ENCODE results near the gene ARHGAP31. TPM values are rescaled to one million over a fixed set of nuclear protein-coding genes. Genes with fewer than 3 reads are reported as not detected.
"Not testable (repeated sequence)": the region's sequence is repeated elsewhere in the genome, so short reads cannot be mapped to it uniquely, and the experiment has no call there.

Gene ARHGAP31
- total RNA-seq, 4 donors from 2014 or later: 6.2 to 9.7 (median 7.3) TPM

GRCh38 chr3:119301662-119302061, 7.5 kb downstream of the ARHGAP31 start:
- TF ChIP-seq, protein P1, sequence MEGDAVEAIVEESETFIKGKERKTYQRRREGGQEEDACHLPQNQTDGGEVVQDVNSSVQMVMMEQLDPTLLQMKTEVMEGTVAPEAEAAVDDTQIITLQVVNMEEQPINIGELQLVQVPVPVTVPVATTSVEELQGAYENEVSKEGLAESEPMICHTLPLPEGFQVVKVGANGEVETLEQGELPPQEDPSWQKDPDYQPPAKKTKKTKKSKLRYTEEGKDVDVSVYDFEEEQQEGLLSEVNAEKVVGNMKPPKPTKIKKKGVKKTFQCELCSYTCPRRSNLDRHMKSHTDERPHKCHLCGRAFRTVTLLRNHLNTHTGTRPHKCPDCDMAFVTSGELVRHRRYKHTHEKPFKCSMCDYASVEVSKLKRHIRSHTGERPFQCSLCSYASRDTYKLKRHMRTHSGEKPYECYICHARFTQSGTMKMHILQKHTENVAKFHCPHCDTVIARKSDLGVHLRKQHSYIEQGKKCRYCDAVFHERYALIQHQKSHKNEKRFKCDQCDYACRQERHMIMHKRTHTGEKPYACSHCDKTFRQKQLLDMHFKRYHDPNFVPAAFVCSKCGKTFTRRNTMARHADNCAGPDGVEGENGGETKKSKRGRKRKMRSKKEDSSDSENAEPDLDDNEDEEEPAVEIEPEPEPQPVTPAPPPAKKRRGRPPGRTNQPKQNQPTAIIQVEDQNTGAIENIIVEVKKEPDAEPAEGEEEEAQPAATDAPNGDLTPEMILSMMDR (IDR thresholded peaks at IDR 0.05 in 4 of 5, conservative IDR thresholded peaks at IDR 0.05 in 1 of 5): no peak
- no peak for TF ChIP-seq POLR2A (IDR thresholded peaks at IDR 0.05)

DNA sequence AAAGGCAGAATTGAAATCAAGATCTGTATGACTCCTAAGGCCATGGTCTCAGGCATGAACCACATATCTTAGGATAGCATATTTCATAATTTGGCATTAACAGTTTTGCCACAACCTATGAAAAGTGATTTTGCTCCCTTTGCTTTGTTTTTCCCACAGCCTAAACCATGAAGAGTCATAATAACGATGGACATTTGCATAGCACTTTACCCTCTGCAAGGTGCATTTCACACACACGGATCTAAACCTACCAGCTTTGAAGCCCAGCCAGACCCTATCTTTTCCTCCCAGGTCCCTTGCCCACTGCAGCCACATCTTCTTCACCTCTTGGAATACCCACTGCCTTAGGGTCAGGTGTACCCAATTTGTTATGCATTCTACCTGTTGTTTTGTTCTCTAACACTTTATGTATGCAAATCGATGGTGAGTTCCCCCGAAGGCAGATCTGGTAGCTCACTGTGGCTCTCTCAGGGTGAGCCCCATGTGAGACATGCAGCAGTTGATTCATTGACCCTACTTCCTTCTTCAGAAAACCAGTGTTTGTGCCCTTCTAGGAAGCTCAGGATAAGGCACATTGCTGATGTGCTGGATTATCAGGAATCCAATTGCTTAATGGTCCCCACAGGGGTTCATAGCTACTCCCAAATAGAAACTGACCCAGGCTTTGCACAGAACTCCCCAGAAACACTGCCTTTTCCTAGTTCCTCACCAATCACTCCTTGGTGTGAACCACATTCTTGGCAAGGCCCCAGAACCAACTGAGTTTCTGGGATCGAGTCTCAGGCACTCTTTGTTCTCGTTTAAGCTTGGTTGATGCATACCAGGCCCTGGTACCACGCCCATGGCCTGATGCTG, 8.7 kb downstream of the ARHGAP31 start:
- DNase-seq (no peak), ATAC-seq (no peak)
- Histone ChIP-seq H3K9me3 (no peaks in the 10 kb centered on the region), H3K27me3 (no peaks in the 10 kb centered on the region), H3K36me3 (no peaks in the 10 kb centered on the region), H3K27ac (no peak overlapping the region), H3K4me1 (peaks cover 0 to 15% of the 10 kb centered on the region in 2 donors), H3K4me3 (no peak overlapping the region)
- in situ Hi-C loops (cut with MboI; ENCODE audit: low sequenced_read_pairs in 4 of 4): no loop called here
- intact Hi-C loops (cut with DNase I; ENCODE audit: low total_unique reads): no loop called here
- TF ChIP-seq, protein P1 (IDR thresholded peaks at IDR 0.05 in 4 of 5, conservative IDR thresholded peaks at IDR 0.05 in 1 of 5): no peak
- no peak for TF ChIP-seq POLR2A (IDR thresholded peaks at IDR 0.05)

More at GRCh38 chr3:119301662-119302061, 7.5 kb downstream of the ARHGAP31 start:
- Histone ChIP-seq H3K4me3 (no peak overlapping the region), H3K36me3 (no peaks in the 10 kb centered on the region), H3K9me3 (no peaks in the 10 kb centered on the region), H3K27me3 (no peaks in the 10 kb centered on the region), H3K4me1 (peaks cover 0 to 15% of the 10 kb centered on the region in 2 donors), H3K27ac (no peak overlapping the region)
- in situ Hi-C loops (cut with MboI; ENCODE audit: low sequenced_read_pairs in 4 of 4) (no loop called here), intact Hi-C loops (cut with DNase I; ENCODE audit: low total_unique reads) (no loop called here)
- ATAC-seq: no peak
- no peak for DNase-seq

GRCh38 chr3:119304201-119304713, 10.1 kb downstream of the ARHGAP31 start:
- in situ Hi-C loops (cut with MboI; ENCODE audit: low sequenced_read_pairs in 4 of 4): no loop called here
- no peak for DNase-seq
- Histone ChIP-seq H3K9me3 (no peaks in the 10 kb centered on the region), H3K36me3 (no peaks in the 10 kb centered on the region), H3K27ac (no peak overlapping the region), H3K27me3 (no peaks in the 10 kb centered on the region), H3K4me1 (peaks cover 0 to 15% of the 10 kb centered on the region in 2 donors), H3K4me3 (no peak overlapping the region)
- intact Hi-C loops (cut with DNase I; ENCODE audit: low total_unique reads): no loop called here
- TF ChIP-seq, protein P1 (IDR thresholded peaks at IDR 0.05 in 4 of 5, conservative IDR thresholded peaks at IDR 0.05 in 1 of 5): no peak
- no peak for TF ChIP-seq POLR2A (IDR thresholded peaks at IDR 0.05)
- no peak for ATAC-seq

GRCh38 chr3:119305286-119305685, 11.1 kb downstream of the ARHGAP31 start:
- no peaks in the 10 kb centered on the region for H3K27me3 ChIP-seq
- H3K9me3 ChIP-seq: no peaks in the 10 kb centered on the region
- DNase-seq (no peak), ATAC-seq (no peak)
- H3K4me3 ChIP-seq: no peak overlapping the region
- peaks cover 0 to 20% of the 10 kb centered on the region in 2 donors for H3K4me1 ChIP-seq
- intact Hi-C loops (cut with DNase I; ENCODE audit: low total_unique reads): no loop called here
- in situ Hi-C loops (cut with MboI; ENCODE audit: low sequenced_read_pairs in 4 of 4): no loop called here
- TF ChIP-seq, protein P1 (IDR thresholded peaks at IDR 0.05 in 4 of 5, conservative IDR thresholded peaks at IDR 0.05 in 1 of 5): no peak
- H3K27ac ChIP-seq: no peak overlapping the region
- H3K36me3 ChIP-seq: no peaks in the 10 kb centered on the region

- H3K9me3 ChIP-seq; in situ Hi-C loops (cut with MboI; ENCODE audit: low sequenced_read_pairs in 4 of 4); DNase-seq; H3K27me3 ChIP-seq; H3K4me3 ChIP-seq; H3K36me3 ChIP-seq; intact Hi-C loops (cut with DNase I; ENCODE audit: low total_unique reads); H3K27ac ChIP-seq; ATAC-seq: not testable (repeated sequence)
- H3K4me1 ChIP-seq: peaks cover 0 to 20% of the 10 kb centered on the region in 2 donors
These were observed 12.2 kb downstream of the ARHGAP31 start for GRCh38 chr3:119306378-119306777.
